Esophagus muscularis mucosa (tissue), 3 donors: ENCODE results near the gene ZNG1A.
"Not testable (repeated sequence)": the region's sequence is repeated elsewhere in the genome, so short reads cannot be mapped to it uniquely, and the experiment has no call there.

Source experiments
- POLR2AphosphoS5 ChIP-seq, 2 donors: sonication (generic); formaldehyde crosslinking; IDR thresholded peaks; one replicate each; pipeline ENCODE4 v1.6.1; 2017; ENCODE audit warnings: antibody characterized with exemption in 2 of 2
- TF ChIP-seq, protein P1 (sequence below), 3 experiments: fragments of 200-600 bp in 2 of 3; fragments of 450-650 bp in 1 of 3; sonication (generic) in 2 of 3; IDR thresholded peaks; one replicate each; pipeline ENCODE4 v1.5.1; 2017 to 2019; ENCODE audit warnings: antibody characterized with exemption in 3 of 3, mild to moderate bottlenecking in 2 of 3, moderate library complexity in 1 of 3

DNA sequence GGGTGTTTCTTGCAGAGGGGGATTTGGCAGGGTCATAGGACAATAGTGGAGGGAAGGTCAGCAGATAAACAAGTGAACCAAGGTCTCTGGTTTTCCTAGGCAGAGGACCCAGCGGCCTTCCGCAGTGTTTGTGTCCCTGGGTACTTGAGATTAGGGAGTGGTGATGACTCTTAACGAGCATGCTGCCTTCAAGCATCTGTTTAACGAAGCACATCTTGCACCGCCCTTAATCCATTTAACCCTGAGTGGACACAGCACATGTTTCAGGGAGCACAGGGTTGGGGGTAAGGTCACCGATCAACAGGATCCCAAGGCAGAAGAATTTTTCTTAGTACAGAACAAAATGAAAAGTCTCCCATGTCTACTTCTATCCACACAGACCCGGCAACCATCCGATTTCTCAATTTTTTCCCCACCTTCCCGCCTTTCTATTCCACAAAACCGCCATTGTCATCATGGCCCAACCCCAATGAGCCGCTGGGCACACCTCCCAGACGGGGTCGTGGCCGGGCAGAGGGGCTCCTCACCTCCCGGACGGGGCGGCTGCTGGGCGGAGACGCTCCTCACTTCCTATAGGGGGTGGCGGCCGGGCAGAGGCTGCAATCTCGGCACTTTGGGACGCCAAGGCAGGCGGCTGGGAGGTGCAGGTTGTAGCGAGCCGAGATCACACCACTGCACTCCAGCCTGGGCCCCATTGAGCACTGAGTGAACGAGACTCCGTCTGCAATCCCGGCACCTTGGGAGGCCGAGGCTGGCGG lies 95.7 kb downstream of the ZNG1A start:
- TF ChIP-seq POLR2AphosphoS5 (IDR thresholded peaks at IDR 0.05): not testable (repeated sequence)
- TF ChIP-seq, protein P1, sequence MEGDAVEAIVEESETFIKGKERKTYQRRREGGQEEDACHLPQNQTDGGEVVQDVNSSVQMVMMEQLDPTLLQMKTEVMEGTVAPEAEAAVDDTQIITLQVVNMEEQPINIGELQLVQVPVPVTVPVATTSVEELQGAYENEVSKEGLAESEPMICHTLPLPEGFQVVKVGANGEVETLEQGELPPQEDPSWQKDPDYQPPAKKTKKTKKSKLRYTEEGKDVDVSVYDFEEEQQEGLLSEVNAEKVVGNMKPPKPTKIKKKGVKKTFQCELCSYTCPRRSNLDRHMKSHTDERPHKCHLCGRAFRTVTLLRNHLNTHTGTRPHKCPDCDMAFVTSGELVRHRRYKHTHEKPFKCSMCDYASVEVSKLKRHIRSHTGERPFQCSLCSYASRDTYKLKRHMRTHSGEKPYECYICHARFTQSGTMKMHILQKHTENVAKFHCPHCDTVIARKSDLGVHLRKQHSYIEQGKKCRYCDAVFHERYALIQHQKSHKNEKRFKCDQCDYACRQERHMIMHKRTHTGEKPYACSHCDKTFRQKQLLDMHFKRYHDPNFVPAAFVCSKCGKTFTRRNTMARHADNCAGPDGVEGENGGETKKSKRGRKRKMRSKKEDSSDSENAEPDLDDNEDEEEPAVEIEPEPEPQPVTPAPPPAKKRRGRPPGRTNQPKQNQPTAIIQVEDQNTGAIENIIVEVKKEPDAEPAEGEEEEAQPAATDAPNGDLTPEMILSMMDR (IDR thresholded peaks at IDR 0.05): not testable (repeated sequence)
